ENCODE results near the gene NPTXR.

The NPTXR gene

GRCh38 chr22:38770257-38770949 is 73.4 kb downstream of the NPTXR start:
- TF ChIP-seq EZH2phosphoT487 (IDR thresholded peaks at IDR 0.05; ENCODE audit: borderline replicate concordance, low read length): no peak
- TF ChIP-seq CTCF (IDR thresholded peaks at IDR 0.05; ENCODE audit: low read depth, low read length, poor library complexity, severe bottlenecking): no peak

More at GRCh38 chr22:38770257-38770949, 73.4 kb downstream of the NPTXR start:
- H3K9me2 ChIP-seq (replicated peaks; ENCODE audit: control insufficient read depth, low read length): no peaks in the 10 kb centered on the region
- H3F3A ChIP-seq (ENCODE audit: control insufficient read depth, insufficient read depth): no peaks in the 10 kb centered on the region
- H3K4me3 ChIP-seq (ENCODE audit: low read length): no peak overlapping the region
- no peaks in the 10 kb centered on the region for H3K9me3 ChIP-seq (ENCODE audit: control insufficient read depth, insufficient read depth, low read length)
- no peaks in the 10 kb centered on the region for H3K4me1 ChIP-seq (ENCODE audit: control insufficient read depth, low read length)
- H3K4me2 ChIP-seq (ENCODE audit: low read length): no peak overlapping the region
- no peaks in the 10 kb centered on the region for H4K20me1 ChIP-seq (ENCODE audit: control insufficient read depth, insufficient read depth, low read depth, low read length)
- no peaks in the 10 kb centered on the region for H3K79me2 ChIP-seq (ENCODE audit: control insufficient read depth, low read length)
- H3K27me3 ChIP-seq (ENCODE audit: control insufficient read depth, low read length): no peaks in the 10 kb centered on the region
- no peaks in the 10 kb centered on the region for H3K36me3 ChIP-seq (ENCODE audit: control insufficient read depth, low read length)
- no peak overlapping the region for H3K27ac ChIP-seq (ENCODE audit: low read depth, low read length)
